Activated CD4-positive, alpha-beta T cell treated with anti-CD3 and anti-CD28 coated beads, Interleukin-2, amount 50 U/mL, for 4 hours (primary cell): Measurements from ENCODE around the gene FBXO48.

Source experiments
- DNase-seq, 2 experiments: peaks; one replicate each; pipeline ENCODE4 v3.0.0-alpha.2; 2020

FBXO48 gene

DNA sequence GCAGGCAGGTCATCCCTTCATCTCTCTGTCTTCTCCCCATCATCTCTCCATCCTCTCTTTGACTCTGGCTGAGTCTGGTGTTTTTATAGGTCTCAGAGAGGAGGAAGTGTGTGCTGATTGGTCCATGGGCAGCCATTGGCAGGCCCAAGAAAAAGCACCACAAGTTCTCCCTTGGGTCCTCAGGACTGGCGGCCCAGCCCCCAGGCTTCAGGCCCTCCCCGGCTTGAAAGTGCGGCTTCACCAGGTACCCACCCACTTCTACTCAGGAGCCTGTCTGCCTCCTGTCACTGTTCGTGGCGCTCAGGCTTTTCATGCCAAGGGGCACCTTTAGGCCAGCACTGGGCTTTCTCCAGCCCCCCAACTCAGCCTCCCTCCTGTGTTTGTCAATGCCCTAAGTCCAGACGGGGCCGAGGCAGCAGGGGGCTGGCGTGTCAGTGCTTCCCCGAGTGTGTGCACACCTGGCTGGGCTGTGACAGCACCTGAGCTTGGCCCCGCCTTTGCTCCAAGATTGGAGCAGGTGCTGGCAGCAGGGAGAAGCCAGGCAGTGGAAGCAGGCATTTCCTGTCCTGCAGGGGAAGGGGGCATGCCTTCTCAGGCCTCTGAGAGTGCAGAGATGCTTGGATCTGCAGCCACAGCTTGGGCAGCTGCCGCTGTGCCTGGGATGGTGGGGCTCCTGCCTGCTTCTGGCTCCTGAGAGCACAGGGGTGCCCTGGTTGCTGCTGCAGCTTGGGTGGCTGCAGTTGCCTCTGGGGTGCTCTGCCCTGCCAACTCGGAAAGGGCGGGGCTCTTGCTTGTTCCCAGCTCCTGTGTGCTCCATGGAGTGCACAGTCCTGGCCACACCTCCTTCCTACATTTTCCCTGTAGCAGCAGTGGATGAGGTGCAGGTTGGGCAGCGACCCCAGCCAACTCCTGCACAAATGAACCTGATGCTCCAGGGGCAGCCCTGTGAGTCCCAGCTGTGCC, 34.1 kb downstream of the FBXO48 start:
- DNase-seq, result no peak

DNA sequence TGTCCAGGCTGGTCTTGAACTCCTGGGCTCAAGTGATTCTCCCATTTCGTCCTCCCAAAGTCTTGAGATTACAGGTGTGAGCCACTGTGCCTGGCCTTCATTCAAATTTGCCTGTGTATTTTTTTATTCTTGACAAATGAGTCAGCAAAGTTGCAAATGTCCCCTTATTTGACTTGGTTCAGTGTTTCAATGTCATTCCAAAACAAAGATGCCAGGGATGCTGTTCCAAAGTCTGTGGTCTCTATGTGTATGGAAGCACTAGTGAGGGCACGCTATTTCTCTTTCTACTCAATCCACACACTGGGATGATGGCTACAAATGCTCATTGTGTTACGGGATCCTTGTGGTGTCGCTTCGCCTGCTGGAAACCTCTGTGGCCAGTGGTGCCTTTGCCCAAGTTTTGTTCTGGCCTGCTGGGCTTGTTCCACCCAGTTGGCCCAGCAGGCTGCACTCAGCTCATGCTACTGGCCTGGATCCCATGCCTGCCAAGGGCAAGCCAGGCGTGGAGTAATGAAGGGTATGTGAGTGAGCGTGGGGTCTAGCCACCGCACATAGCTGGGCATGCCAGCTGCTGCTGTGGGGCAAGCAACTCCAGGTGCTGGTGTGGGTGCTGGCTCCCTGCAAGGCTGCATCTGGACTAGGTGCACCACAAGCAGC, 35.6 kb downstream of the FBXO48 start:
- no peak for DNase-seq

DNA sequence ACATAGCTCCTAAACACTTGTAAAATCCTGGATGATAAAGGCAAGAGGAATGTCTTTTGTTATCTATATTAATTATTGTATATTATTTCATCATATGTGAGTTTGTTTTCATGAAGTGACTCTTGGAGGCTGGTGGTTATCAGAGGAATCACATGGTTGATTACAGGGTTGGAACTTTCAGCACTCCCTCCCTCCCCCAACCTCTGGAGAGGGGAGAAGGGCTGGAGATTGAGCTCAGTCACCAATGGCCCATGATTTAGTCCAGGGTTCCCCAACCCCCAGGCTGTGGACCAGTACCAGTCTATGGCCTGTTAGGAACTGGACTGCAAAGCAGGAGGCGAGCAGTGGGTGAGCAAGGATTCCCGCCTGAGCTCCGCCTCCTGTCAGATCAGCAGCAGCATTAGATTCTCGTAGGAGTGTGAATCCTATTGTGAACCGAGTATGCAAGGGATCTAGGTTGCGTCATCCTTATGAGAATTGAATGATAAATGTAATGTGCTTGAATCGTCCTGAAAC, 37.7 kb downstream of the FBXO48 start:
- no peak for DNase-seq

DNA sequence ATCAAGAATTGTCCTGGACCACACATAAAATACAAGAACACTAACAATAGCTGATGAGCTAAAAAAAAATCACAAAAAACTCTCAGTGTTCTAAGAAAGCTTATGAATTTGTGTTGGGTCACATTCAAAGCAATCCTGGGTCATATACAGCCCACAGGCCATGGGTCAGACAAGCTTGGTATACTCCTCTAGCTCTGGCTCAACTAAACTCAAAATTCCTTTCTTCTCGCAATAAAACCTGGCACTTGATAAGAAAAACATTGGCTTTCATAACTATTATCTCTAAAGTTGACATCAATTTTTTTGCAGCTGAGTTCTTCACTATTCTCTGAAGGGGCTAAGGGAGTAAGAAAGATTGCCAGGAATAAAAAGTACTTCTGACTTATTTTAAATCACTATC, 38.3 kb downstream of the FBXO48 start:
- no peak for DNase-seq

DNA sequence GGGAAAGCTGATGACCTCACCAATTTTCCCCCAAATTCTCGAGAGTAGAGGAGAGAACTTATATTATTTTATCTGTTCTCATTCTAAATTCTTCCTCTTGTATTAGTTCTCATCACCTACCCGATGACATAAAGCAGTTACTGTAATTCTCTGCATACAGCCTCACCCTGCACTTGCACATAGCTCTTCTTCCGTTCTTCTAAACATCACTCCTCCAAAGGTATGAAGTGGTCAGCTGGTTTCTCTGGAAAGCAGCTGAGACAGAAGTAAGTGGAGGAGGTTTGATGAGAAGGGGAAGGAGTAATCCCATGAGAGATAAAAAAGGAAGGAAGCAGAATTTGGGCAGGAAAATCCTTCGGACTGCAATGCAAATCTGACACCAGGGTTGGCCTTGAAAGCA, 39.0 kb downstream of the FBXO48 start:
- no peak for DNase-seq

DNA sequence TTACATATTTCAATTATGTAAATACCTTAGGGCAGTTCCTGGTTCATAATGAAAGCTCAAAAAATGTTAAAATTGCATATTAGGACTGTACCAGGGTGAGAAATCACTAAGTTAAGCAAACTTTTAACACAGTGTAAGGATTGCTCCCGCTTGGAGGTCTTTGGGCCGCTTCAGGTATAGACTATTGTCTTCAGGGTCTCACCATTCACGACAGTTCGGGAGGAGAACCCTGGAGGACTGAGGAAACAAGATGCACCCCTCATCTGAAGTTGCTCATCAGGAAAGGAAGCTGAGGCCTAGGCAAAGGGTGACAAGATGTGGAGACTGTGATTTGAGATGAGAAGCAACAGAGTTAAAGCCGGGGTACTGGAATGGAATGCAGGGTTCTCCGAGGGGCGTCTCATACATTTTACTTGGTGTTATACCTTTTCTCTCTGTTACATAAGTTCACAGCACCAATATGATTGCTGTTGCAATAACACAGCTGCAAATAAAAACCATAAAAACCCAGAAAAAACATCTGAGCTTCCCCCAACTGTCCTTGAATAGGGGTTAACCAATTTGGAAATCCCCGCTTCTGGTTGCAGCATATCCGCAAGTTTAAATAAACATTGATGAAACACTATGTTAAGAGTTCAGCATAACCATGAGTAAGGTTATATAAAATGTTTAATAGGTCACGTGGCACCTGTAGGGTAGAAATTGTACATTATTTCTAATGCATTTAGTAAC, 40.1 kb downstream of the FBXO48 start:
- DNase-seq, result no peak

DNA sequence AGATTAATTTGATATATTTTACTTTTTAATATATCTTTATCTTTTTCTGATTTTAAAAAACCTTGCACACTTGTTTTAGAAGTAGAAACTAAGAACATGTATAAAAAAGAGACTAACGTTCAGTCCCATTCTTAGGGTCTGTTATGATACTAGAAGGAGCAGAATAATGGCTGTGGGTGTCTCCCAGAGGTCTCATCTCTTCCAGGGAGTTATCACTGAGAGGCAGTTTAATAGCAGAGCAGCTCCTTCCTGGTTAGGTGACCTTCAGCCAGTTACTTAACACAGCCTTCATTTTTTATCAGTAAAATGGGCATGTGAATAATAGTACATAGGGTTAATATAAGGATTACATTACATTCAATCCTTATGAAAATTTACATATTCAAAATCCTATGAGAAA, 40.6 kb downstream of the FBXO48 start:
- no peak for DNase-seq

DNA sequence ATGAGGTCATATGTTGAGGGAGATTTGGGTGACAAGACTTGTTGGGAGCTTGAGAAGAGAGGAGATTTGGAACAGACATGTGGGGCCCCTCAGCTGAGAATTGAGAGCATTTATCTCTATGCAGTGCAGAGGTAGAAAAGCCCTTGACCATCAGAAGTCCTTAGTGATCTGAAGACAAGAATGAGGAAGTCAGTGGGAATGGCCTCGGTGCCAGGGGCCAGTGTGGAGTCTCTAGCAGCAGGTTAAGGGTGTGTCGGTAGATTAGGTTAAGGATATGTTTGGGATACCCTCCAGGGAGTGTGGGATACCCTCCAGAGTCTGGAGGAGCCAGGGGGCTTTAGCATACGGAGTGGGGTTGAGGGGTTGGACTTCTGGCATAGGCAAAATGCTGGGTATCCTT, 41.6 kb downstream of the FBXO48 start:
- no peak for DNase-seq

DNA sequence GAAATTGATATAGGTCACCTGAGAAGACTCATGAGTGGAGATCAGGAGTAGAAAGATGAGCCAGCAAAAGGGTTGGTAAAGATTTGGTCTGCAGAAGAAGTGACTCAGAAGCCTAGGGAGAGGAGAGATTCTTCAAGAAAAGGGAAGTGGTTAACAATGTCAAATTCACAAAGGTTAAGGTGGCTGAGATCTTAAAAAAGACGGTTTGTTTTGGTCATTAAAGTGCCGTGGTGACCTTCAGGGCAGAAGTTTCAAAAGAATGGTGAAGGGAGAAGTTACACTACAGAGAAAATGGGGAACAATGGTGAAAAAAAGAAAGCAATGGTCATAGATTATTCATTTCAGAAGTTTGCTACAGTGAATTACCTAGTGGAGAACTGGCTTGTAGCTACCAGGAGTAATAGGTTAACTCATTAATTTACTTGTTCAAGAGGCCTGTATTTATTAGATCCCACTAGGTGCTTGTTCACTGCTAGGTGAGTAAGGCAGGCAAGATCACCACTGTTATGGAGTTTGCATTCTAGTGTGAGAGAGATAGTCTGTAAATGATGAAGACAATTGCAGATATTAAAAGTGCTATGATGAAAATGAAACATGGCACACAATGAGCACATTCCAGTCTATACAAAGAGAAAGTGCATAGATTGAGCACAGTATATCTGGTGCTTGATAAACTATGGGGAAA, 43.0 kb downstream of the FBXO48 start:
- no peak for DNase-seq

DNA sequence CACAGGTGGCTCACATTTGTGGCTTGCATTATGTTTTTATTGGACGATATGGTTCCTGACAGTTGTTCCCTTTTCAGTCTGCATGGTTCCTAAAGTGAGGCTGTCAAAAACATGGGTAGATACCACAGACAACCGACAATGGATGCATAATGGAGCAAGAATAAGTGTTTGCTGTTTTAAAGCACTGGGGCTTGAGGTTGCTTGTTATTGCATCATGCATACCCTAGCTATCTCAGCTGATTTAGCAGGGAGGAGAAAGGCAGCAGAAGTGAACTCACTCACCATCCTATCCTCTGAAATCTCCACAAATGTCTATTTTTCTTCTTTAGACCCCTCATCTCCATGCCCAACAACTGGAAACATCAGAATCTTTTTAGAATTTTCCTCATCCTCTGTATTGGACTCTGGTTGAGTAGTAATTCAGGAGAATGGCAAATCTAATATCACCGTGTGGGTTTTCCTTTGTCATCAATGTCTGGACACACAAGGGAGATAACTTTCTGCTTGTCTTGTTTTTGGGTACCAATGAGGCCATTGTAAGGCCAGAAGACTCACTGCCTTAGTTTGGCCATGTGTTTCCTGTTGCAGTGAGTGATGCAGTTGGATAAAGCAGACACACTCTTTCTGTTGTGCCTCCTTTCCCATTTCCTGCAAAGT, 46.7 kb downstream of the FBXO48 start:
- no peak for DNase-seq

DNA sequence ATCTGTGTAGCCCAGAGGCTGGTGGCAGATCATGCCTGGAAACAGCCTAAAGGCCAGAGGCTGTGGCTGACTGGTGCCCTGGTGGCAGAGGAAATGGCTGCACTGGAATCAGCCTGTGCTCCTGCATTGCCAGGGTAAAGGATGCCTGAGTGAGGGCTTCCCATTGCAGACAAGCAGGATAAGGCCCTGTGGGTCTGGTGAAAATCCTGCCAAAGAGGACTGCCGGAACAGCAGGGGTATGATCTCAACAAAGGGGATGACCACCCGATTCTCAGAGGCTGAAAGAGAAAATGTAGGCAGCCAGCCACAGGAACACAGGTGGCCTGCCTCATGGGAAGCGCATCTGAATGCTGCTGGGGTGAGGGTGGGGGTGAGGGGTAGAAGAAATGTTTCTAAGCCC, 48.2 kb downstream of the FBXO48 start:
- DNase-seq, result no peak

DNA sequence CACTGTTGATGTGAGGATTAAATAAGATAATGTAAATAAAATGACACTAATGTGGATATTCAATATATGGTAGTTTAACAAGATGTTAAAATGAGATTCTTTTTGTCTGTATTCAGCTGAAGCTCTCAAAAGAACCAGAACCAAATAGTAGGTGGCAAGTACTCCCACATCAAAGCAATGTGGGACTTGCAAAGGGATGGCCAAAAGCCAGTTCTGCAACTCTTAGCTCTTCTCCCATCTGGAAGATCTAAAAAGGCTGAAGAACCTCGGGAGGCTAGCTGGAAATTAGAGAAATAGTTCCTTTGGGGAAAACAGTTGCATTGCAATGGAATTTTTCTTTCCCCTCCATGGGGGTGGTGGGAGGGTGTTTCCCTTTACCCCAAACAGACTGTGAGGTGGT, 48.7 kb downstream of the FBXO48 start:
- DNase-seq, result no peak

DNA sequence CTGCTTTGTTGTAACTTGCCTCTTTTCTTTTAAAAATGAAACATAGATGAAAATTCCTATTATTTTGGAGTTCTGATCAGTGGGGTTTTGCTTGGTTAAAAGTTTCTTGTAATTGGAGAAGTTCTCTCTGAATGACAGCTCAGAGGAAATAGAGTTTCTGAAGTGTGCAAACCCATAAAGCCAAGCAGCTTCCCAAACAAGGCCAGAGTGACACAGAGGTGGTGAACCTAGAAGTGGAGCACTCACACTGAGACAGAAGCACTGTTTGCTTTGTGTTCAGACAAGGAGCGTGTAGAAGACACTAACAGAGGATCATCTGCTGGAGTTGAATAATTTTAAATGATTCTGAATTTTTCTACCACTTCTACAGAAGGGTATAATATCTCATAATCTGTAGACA, 49.2 kb downstream of the FBXO48 start:
- DNase-seq, result no peak

DNA sequence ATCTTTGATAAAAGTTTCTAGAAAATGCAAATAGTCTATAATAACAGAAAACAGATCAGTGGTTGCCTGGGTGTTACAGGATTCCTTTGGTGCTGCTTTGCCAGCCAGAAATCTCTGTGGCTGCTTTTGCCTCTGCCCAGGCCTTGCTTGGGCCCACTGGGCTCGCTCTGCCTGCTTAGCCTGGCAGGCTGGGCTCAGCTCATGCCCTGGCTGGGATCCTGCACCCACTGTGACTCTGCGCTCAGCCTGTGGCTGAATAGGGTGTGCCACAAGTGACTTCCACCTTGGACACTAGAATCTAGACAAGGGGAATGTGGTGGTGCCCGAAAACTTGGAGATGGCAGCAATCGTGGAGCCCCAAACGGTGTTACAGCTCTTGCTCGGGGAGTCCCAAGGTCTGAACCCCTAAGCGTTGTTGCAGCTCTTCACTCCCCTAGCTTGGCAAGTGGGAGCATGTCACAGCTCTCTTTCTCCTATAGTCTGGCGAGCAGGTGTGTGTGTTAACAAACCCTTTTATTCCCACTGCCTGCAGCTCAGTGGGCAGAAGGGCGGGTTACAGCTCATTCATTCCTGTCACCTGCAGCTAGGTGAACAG, 50.9 kb downstream of the FBXO48 start:
- no peak for DNase-seq

DNA sequence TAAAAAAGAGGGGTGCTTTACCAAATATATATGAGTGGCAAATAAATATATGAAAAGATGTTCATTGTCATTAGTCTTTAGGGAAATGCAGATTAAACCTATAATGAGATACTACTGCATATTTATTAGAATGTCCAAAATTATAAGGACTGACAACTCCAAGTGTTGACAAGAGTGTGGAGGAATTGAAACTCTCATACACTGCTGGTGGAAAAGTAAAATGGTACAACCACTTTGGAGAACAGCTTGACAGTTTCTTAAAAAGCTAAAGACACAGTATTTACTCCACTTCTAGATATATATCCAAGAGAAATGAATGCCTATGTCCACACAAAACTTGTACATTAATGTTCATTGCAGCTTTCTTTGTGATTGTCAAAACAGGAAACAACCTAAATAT, 51.6 kb downstream of the FBXO48 start:
- DNase-seq, result no peak

DNA sequence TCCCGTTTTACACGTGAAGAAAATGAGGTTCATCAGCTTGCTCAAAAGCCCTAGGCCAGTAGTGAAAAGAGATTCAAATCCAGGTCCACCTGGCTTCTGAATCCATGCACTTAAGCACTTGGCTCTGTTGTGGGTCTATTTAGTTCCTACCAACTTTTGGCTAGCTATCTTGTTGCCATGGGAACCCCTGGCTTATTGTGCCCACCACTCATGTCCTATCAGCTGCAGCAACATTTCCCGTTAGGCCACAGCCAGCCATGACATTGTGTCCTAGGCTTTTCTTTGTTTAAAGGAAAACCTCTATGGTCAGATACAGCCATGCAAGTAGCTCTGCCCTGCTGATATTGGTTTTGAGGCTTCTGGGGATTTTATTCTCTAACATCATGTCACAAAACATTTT, 52.2 kb downstream of the FBXO48 start:
- DNase-seq, result no peak

DNA sequence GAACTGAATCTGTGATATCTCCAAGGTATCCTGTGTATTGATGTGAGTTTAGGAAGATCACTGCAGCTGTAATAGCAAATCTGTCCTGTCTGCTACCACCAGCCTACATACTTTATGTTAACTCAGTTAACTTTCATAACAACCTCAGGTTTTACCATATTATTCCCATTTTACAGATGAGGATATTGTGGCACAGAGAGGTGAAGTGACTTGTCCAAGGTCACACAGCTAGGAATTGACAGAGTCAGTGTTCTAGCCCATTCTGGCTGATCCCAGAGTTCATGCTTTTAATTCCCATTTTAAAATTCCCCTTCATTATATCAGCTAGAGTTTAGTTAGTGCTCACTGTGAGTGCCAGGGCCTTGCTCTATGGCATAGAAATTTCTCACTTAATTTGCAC, 52.6 kb downstream of the FBXO48 start:
- no peak for DNase-seq

DNA sequence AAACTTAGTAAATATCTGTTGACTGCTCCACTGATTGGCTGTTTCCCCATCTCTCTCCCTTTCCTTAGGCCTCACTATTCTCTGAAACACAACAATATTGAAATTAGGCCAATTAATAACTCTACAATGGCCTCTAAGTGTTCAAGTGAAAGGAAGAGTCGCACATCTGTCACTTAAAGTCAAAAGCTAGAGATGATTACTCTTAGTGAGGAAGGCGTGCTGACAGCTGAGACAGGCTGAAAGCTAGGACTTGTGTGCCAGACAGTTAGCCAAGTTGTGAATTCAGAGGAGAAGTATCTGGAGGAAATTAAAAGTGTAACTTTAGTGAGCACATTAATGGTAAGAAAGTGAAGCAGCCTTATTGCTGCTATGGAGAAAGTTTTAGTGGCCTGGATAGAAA, 53.6 kb downstream of the FBXO48 start:
- DNase-seq, result no peak

DNA sequence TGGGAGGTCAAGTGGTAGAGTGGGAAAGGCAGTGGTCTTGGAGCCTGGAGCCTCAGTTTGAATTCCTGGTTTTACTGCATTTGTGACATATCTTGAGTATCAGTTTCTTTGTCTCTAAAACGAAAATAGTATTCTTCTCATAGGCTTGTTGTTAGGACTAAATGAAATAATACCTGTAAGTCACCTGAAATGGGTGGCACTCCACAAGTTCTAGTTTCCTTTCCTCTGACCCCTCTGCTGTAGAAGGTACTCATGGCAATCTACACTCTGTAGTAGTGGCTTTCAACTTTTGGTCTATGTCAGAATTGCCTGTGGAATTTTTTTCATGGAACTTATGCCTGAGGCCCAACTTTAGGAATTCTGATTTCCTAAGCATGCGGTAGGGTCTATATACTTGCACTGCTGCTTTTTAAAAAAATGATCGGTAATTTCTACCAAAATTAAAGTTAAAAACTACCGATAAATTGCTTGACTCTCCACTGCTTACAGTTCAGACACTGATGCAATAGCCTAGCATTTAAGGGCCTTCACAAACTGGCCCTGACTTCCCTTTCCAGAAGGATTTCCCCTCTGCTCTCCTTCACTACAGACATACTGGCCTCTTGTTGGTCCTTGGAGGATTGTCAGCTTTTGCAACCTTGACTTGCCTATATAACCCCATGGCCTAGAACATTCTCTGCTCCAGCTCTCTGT, 54.8 kb downstream of the FBXO48 start:
- DNase-seq, result no peak

DNA sequence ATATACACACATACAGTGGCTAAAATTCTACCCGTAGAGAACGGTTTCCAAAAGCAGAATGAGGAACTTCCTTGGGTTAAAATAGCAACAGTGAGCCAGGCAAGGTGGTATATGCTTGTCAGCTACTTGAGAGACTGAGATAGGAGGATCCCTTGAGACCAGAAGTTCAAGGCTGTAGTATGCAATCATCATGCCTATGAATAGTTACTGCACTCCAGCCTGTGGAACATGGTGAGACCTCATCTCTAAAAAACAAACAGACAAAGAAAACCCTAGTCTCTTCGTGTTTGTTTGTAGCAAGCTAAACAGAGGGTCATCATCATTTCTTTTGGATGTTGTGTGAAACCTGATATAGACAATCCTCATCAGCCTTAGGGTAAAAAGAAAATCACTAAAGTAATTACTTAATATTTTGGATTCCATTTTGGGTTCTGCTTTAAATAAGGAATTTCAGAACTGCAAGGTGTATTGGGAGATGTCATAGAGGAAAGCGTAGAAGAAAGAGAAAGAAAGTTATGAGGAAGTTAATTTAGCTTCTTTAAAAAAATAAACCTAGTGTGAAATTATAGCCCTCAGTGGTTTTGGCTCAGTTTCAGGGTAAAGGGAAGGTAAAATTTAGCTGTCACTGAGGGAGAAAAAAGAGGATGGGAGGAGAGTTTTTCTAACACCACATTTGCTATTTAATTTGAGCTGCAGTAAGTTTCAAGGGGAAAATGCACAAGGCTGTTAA, 55.5 kb downstream of the FBXO48 start:
- DNase-seq, result no peak
